ENCODE measurements around the gene MEGF11.

DNA sequence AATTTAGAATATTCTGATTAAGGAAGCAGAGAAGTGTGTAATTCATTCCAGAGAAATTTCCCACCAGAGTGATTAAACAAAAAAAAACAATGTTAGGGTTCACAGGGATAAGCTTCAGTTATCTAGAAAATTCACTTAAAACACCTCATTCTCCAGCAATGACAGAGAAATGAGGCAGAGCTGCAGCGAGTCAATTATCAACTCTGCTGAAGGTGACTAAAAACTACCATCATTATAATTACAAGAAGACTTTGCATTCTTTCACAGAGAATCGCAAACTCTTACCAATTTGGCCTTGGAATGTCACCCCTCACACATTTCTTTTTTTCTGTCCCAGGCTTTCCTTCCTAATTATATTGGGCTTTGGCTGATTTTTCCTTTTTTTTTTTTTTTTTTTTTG, 267.1 kb downstream of the MEGF11 start:
- TF ChIP-seq POLR2A (IDR thresholded peaks at IDR 0.05; ENCODE audit: low read length) (no peak), CEBPB (IDR thresholded peaks at IDR 0.05) (no peak), HOXA7 (CRISPR knock-in tag; IDR thresholded peaks at IDR 0.05) (no peak), PHF8 (IDR thresholded peaks at IDR 0.05; ENCODE audit: borderline replicate concordance, low read depth) (no peak), SMC3 (IDR thresholded peaks at IDR 0.05) (no peak), MYC (IDR thresholded peaks at IDR 0.05; ENCODE audit: borderline replicate concordance, low read length) (no peak), MAZ (IDR thresholded peaks at IDR 0.05; ENCODE audit: borderline replicate concordance, low read depth, low read length) (no peak), POLR2AphosphoS2 (conservative IDR thresholded peaks at IDR 0.05; ENCODE audit: low read length) (no peak), CHD2 (IDR thresholded peaks at IDR 0.05; ENCODE audit: low read length, partially characterized antibody) (no peak), CBX8 (IDR thresholded peaks at IDR 0.05) (no peak), EP300 (IDR thresholded peaks at IDR 0.05) (no peak)
- TF ChIP-seq, protein P1, sequence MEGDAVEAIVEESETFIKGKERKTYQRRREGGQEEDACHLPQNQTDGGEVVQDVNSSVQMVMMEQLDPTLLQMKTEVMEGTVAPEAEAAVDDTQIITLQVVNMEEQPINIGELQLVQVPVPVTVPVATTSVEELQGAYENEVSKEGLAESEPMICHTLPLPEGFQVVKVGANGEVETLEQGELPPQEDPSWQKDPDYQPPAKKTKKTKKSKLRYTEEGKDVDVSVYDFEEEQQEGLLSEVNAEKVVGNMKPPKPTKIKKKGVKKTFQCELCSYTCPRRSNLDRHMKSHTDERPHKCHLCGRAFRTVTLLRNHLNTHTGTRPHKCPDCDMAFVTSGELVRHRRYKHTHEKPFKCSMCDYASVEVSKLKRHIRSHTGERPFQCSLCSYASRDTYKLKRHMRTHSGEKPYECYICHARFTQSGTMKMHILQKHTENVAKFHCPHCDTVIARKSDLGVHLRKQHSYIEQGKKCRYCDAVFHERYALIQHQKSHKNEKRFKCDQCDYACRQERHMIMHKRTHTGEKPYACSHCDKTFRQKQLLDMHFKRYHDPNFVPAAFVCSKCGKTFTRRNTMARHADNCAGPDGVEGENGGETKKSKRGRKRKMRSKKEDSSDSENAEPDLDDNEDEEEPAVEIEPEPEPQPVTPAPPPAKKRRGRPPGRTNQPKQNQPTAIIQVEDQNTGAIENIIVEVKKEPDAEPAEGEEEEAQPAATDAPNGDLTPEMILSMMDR (IDR thresholded peaks at IDR 0.05) = no peak
- TF ChIP-seq, protein P2, sequence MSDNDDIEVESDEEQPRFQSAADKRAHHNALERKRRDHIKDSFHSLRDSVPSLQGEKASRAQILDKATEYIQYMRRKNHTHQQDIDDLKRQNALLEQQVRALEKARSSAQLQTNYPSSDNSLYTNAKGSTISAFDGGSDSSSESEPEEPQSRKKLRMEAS (IDR thresholded peaks at IDR 0.05) = no peak
